ENCODE data around the gene GPR83. TPM values are rescaled to one million over a fixed set of nuclear protein-coding genes. Genes with fewer than 3 reads are reported as not detected.
A peak's percentile ranks its signal among the peaks of the same experiment; 100 is the strongest.

GPR83 gene
- total RNA-seq, 6 donors from 2014 or later: under 0.01 to 0.78 (median 0.25) TPM; not detected in 2

DNA sequence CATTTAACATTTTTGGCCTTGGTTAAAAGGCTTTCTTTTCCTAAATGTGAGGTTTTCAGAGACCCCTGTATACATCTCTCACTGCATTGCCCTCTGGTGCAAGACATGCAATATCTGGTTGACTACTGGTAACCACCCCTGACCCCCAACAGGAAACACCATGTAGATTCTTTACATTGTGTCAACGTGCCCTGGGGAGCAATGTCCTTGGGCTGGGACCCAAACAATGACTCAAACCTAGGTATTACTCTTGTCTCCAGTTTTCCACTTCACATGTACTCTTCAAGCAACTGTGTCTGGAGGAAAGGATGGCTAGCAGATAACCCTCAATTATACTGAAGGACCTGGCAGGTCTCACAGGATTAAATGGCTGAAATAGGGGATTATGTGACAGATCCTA lies 1.1 kb upstream of the GPR83 start:
- ATAC-seq (ENCODE audit: low FRiP score in 2 of 2) (no peak), DNase-seq (no peak)
- Histone ChIP-seq H3K9me3 (no peaks in the 10 kb centered on the region), H3K27ac (no peak overlapping the region), H3K4me3 (no peak overlapping the region), H3K4me1 (peaks cover 4 to 14% (median 7%) of the 10 kb centered on the region in 4 donors), H3K27me3 (peaks cover 0 to 15% (median 9%) of the 10 kb centered on the region in 4 donors), H3K36me3 (no peaks in the 10 kb centered on the region)
- TF ChIP-seq POLR2AphosphoS5 (IDR thresholded peaks at IDR 0.05): no peak
- no peak for TF ChIP-seq POLR2A (IDR thresholded peaks at IDR 0.05)
- TF ChIP-seq, protein P1, sequence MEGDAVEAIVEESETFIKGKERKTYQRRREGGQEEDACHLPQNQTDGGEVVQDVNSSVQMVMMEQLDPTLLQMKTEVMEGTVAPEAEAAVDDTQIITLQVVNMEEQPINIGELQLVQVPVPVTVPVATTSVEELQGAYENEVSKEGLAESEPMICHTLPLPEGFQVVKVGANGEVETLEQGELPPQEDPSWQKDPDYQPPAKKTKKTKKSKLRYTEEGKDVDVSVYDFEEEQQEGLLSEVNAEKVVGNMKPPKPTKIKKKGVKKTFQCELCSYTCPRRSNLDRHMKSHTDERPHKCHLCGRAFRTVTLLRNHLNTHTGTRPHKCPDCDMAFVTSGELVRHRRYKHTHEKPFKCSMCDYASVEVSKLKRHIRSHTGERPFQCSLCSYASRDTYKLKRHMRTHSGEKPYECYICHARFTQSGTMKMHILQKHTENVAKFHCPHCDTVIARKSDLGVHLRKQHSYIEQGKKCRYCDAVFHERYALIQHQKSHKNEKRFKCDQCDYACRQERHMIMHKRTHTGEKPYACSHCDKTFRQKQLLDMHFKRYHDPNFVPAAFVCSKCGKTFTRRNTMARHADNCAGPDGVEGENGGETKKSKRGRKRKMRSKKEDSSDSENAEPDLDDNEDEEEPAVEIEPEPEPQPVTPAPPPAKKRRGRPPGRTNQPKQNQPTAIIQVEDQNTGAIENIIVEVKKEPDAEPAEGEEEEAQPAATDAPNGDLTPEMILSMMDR (IDR thresholded peaks at IDR 0.05): no peak
- TF ChIP-seq EP300 (IDR thresholded peaks at IDR 0.05): no peak
- WGBS, 2 donors: 0% methylated on average over 1 of the region's 1 CpG

DNA sequence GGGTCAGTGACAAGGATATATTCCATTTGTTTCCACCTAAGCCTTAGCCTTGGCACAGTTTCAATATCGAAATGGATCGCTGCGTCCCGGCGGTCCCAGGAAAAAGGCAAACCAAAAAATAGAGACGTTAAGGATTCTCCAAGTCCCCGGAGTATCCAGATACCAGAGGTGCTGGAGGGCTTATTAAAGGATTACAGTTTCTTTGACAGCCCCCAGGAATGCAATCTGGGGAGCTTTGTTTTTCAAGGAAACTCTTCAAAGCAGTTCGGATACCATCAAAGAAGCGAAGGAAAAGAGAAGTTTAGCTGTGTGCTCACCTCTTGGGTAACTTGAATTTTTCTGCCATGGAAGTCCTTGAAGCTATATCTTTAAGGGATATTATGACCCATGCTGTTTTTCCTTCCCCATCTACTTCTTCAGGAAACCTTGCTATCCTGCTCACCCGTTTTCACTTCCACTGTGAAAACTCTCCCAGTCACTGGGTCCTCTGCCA lies 600 bp upstream of the GPR83 start:
- DNase-seq (no peak), ATAC-seq (ENCODE audit: low FRiP score in 2 of 2) (no peak)
- Histone ChIP-seq H3K27me3 (peaks cover 0 to 15% (median 9%) of the 10 kb centered on the region in 4 donors), H3K36me3 (no peaks in the 10 kb centered on the region), H3K27ac (no peak overlapping the region), H3K9me3 (no peaks in the 10 kb centered on the region), H3K4me1 (peaks cover 4 to 14% (median 7%) of the 10 kb centered on the region in 4 donors), H3K4me3 (peak overlapping the region in 1 of 4 donors; percentile 9)
- 20 to 28% methylated on average over 10 of the region's 10 CpGs for WGBS, 2 donors
- TF ChIP-seq POLR2AphosphoS5 (IDR thresholded peaks at IDR 0.05) (no peak), POLR2A (IDR thresholded peaks at IDR 0.05) (no peak), EP300 (IDR thresholded peaks at IDR 0.05) (no peak)
- TF ChIP-seq, protein P1 (IDR thresholded peaks at IDR 0.05): no peak

DNA sequence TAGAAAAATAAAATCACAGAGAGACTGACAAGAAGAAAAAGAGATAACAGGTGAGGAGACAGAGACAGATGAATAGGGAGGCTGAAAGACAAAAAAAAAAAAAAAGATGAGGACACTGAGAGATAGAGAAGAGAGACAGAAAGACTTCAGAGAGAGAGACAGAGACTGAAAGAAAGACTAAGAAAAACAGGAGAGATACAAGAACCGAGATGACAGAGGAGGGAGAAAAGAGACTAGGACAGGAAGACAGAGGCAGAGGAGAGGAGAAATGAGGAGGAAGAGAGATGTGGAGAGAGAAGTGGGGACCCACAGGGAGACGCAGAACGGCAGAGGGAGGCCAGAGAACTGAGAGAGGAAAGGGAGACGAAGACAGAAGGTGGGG lies 771 bp downstream of the GPR83 start:
- no peak overlapping the region for H3K27ac ChIP-seq
- no peaks in the 10 kb centered on the region for H3K36me3 ChIP-seq
- 19 to 31% methylated on average over 3 to 4 of the region's 4 CpGs for whole genome bisulfite sequencing, 2 donors
- H3K9me3 ChIP-seq: no peaks in the 10 kb centered on the region
- no peak for ATAC-seq (ENCODE audit: low FRiP score in 2 of 2)
- TF ChIP-seq POLR2A (IDR thresholded peaks at IDR 0.05): no peak
- TF ChIP-seq, protein P1 (IDR thresholded peaks at IDR 0.05): no peak
- no peak for TF ChIP-seq EP300 (IDR thresholded peaks at IDR 0.05)
- no peak overlapping the region for H3K4me3 ChIP-seq
- no peak for DNase-seq
- H3K4me1 ChIP-seq: peaks cover 4 to 14% (median 7%) of the 10 kb centered on the region in 4 donors
- H3K27me3 ChIP-seq: peaks cover 0 to 15% (median 9%) of the 10 kb centered on the region in 4 donors

DNA sequence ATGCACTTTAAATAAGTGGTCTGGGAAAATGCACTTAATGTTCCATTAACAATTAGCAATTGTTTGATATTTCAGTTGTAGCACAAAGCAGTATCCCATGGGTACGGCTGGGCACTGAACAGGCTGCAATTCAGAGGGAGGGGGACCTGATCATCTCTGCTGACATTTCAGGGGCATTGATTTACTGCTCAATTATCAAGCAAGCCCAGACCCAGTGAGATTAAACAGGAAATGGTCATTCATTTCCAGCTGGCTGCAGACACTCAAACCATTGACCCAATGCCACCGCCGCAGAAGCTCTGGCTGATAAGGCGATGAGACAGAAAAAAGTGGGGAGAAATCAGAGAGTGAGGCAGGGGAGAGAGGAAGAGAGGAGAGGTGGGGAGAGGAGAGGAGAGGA lies 1.2 kb downstream of the GPR83 start:
- DNase-seq: no peak
- Histone ChIP-seq H3K4me3 (no peak overlapping the region), H3K9me3 (no peaks in the 10 kb centered on the region), H3K36me3 (no peaks in the 10 kb centered on the region), H3K4me1 (peaks cover 4 to 14% (median 7%) of the 10 kb centered on the region in 4 donors), H3K27me3 (peaks cover 0 to 15% (median 9%) of the 10 kb centered on the region in 4 donors), H3K27ac (no peak overlapping the region)
- TF ChIP-seq POLR2AphosphoS5 (IDR thresholded peaks at IDR 0.05): no peak
- TF ChIP-seq EP300 (IDR thresholded peaks at IDR 0.05): no peak
- TF ChIP-seq, protein P1 (IDR thresholded peaks at IDR 0.05): no peak
- TF ChIP-seq POLR2A (IDR thresholded peaks at IDR 0.05): no peak
- no peak for ATAC-seq (ENCODE audit: low FRiP score in 2 of 2)
- 24 to 33% methylated on average over 4 of the region's 4 CpGs for WGBS, 2 donors

DNA sequence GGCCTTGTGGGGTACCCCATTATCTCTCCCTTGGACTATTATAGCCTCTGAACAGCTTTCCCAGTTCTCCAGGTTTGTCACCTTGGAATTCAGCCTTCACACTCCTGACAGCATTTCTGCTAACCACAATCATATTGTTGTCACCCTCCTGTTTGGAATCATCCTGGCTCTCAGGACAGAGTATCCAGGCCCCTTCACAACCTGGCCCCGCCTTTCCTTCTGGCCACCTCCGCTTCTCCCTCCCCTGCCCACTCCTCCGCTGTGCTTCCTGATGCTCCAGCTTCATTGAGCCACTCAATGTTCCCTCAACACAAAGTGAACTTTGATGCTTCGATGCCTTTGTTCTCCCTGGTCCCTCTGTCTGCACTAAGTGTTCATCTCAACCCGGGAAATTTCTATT lies 3.1 kb downstream of the GPR83 start:
- Histone ChIP-seq H3K27me3 (peaks cover 0 to 15% (median 9%) of the 10 kb centered on the region in 4 donors), H3K36me3 (no peaks in the 10 kb centered on the region), H3K4me3 (no peak overlapping the region), H3K4me1 (peaks cover 4 to 14% (median 7%) of the 10 kb centered on the region in 4 donors), H3K9me3 (no peaks in the 10 kb centered on the region), H3K27ac (no peak overlapping the region)
- no peak for TF ChIP-seq POLR2AphosphoS5 (IDR thresholded peaks at IDR 0.05)
- no peak for TF ChIP-seq EP300 (IDR thresholded peaks at IDR 0.05)
- TF ChIP-seq, protein P1 (IDR thresholded peaks at IDR 0.05): no peak
- TF ChIP-seq POLR2A (IDR thresholded peaks at IDR 0.05): no peak
- ATAC-seq (ENCODE audit: low FRiP score in 2 of 2) (no peak), DNase-seq (no peak)
- 76 to 84% methylated on average over 5 of the region's 5 CpGs for WGBS, 2 donors

Data from upper lobe of left lung (tissue), 6 donors.